BLaER1 (cell line): ENCODE results near the gene RSBN1L.

ENCODE experiments used
- H3K27ac ChIP-seq: shearing (Covaris generic); formaldehyde crosslinking; 2 replicates; pipeline ENCODE4 v1.8.1; 2022
- H3K27me3 ChIP-seq: shearing (Covaris generic); formaldehyde crosslinking; 2 replicates; pipeline ENCODE4 v1.8.1; 2022
- H3K36me3 ChIP-seq: shearing (Covaris generic); formaldehyde crosslinking; 2 replicates; pipeline ENCODE4 v1.8.1; 2022
- H3K4me1 ChIP-seq: shearing (Covaris generic); formaldehyde crosslinking; 2 replicates; pipeline ENCODE4 v1.8.1; 2022
- H3K4me2 ChIP-seq: shearing (Covaris generic); formaldehyde crosslinking; 2 replicates; pipeline ENCODE4 v1.8.1; 2022
- H3K4me3 ChIP-seq: shearing (Covaris generic); formaldehyde crosslinking; 2 replicates; pipeline ENCODE4 v1.8.1; 2022
- H3K9ac ChIP-seq: shearing (Covaris generic); formaldehyde crosslinking; 2 replicates; pipeline ENCODE4 v1.8.1; 2022
- H3K9me3 ChIP-seq: shearing (Covaris generic); formaldehyde crosslinking; 2 replicates; pipeline ENCODE4 v1.8.1; 2022
- H4K20me1 ChIP-seq: shearing (Covaris generic); formaldehyde crosslinking; 2 replicates; pipeline ENCODE4 v1.8.1; 2022
- Cebpa-rat ChIP-seq: shearing (Covaris generic); IDR thresholded peaks from 2 replicates; pipeline ENCODE4 v1.8.1; 2022

Gene RSBN1L

DNA sequence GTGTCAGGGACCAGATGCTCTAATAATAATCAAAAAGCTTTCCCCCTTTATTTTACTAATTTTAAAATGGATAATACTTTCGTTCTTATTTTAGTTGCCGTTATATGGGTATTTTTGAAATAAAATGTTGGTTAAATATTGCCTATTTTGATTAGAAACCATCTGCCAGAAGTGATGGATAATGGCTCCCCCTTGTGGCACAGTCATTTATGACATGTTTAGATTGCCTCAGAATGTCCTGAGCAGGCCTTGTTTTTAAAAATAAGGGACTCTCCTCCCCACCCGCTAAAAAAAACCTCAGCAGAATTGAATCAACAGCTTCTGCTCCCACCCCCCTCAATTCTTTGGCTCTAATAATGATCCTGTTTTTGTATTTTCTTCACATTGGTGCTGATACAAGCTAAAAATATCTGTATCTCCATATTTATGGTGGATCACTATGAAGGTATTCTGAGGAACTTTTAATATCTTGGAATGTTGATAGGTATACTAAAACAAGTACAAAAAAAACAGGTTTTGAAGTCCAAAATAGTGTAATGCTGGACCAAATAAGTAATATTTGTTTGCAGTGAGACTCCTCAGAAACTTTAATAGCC is 63.1 kb downstream of the RSBN1L start:
- Histone ChIP-seq H3K4me3 (no peak overlapping the region), H3K36me3 (peaks cover 23% of the 10 kb centered on the region), H3K27ac (no peak overlapping the region), H3K9ac (no peak overlapping the region), H3K27me3 (no peaks in the 10 kb centered on the region), H4K20me1 (peaks cover 90% of the 10 kb centered on the region), H3K4me1 (peaks cover 22% of the 10 kb centered on the region), H3K9me3 (no peaks in the 10 kb centered on the region), H3K4me2 (no peak overlapping the region)
- TF ChIP-seq Cebpa-rat = no peak

DNA sequence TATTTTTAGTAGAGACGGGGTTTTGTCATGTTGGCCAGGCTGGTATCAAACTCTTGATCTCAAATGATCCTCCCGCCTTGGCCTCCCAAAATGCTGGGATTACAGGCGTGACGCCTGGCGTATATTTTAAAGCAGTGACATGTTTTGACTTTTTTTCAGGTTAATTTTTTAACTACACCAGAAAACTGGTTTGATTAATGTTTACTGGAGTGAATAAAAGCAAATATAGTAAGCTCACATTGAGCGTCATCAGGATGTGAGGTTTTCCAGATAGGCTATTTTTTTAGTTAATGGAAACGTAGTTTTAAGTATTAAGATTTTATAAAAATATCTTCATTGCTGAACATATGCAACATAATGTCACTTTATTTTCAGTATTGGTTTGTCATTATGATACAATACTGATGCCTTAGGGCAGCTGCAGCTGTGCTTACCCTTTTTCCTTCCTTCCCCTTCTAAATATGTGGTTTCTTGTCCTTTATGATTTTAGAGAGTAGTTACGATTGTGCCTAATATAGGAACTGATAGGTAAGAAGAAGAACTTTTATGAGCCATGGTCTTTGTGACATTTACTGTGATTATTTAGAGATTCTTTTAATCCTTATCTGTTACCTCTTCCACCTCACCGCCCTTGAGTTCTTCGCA is 64.7 kb downstream of the RSBN1L start:
- peaks cover 94% of the 10 kb centered on the region for H4K20me1 ChIP-seq
- peak overlapping the region; percentile 50 for H3K4me2 ChIP-seq
- peak overlapping the region; percentile 19; the same call in 1 of the 2 replicates for H3K9ac ChIP-seq
- 0 out of 2 replicates have a peak overlapping the region, but pooled peaks have one; percentile 41 for H3K27ac ChIP-seq
- no peak for TF ChIP-seq Cebpa-rat
- no peak overlapping the region for H3K4me3 ChIP-seq
- no peaks in the 10 kb centered on the region for H3K9me3 ChIP-seq
- peaks cover 22% of the 10 kb centered on the region for H3K4me1 ChIP-seq
- H3K36me3 ChIP-seq = peaks cover 20% of the 10 kb centered on the region
- no peaks in the 10 kb centered on the region for H3K27me3 ChIP-seq

DNA sequence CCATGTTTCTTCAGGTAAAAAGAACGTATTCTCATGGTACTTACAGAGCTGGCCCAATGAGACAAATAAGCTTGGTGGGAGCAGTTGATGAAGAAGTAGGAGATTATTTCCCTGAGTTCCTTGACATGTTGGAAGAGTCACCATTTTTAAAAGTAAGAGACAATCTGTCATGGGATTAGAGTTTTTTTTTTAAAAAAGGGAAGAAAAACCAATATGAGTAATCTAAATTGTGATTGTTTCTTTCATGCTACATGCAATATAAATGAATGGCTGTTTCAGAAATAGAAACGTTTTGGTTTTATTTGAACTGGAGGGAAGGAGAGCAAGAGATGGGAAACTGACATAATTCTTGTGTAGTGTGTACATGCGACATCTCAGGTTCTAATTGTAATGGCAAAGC is 69.2 kb downstream of the RSBN1L start:
- Histone ChIP-seq H3K27ac (no peak overlapping the region), H3K9ac (no peak overlapping the region), H3K4me2 (no peak overlapping the region), H3K9me3 (no peaks in the 10 kb centered on the region), H3K4me1 (peaks cover 10% of the 10 kb centered on the region), H3K4me3 (no peak overlapping the region), H3K27me3 (no peaks in the 10 kb centered on the region), H4K20me1 (peaks cover 58% of the 10 kb centered on the region), H3K36me3 (peaks cover 42% of the 10 kb centered on the region)
- TF ChIP-seq Cebpa-rat = no peak

DNA sequence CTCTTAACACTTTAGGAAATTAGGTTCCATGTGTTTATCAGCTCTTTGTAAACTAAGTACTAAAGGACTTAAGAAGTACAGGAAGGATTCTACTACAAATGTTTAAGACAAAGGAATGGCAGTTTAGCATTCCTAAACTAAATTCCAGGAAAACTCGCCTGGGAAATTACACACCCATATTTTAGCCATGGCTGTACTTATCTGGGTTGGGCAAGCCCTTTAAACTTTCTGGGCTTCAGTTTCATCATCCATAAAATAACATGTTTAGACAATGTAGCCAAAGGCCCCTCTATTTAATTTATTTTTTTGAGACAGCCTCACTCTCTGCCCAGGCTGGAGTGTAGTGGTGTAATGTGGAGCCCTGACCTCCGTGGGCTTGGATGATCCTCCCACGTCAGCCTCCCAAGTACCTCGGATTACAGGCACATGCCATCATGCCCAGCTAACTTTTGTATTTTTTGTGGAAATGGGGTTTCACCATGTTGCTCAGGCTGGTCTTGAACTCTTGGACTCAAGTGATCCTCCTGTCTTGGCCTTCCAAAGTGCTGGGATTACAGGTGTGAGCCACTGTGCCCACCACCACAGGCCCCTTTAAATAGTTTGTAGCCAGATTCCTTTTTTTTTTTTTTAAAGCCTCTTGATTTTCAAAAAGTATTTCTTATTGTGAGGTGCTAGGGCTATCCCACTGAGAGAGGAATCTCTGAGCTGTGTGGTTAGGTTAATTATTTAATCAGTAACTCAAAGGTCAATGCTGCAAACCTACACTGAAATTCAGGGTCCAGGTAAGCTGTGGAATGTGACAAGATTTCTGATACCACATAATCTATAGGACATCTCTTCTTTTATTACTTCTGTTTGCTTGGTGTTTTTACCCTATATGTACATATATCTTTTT is 69.9 kb downstream of the RSBN1L start:
- H4K20me1 ChIP-seq = peaks cover 51% of the 10 kb centered on the region
- H3K4me1 ChIP-seq = peaks cover 3% of the 10 kb centered on the region
- H3K9me3 ChIP-seq = no peaks in the 10 kb centered on the region
- peaks cover 47% of the 10 kb centered on the region for H3K36me3 ChIP-seq
- H3K9ac ChIP-seq = no peak overlapping the region
- H3K27me3 ChIP-seq = no peaks in the 10 kb centered on the region
- H3K4me3 ChIP-seq = no peak overlapping the region
- no peak overlapping the region for H3K27ac ChIP-seq
- no peak overlapping the region for H3K4me2 ChIP-seq
- no peak for TF ChIP-seq Cebpa-rat

DNA sequence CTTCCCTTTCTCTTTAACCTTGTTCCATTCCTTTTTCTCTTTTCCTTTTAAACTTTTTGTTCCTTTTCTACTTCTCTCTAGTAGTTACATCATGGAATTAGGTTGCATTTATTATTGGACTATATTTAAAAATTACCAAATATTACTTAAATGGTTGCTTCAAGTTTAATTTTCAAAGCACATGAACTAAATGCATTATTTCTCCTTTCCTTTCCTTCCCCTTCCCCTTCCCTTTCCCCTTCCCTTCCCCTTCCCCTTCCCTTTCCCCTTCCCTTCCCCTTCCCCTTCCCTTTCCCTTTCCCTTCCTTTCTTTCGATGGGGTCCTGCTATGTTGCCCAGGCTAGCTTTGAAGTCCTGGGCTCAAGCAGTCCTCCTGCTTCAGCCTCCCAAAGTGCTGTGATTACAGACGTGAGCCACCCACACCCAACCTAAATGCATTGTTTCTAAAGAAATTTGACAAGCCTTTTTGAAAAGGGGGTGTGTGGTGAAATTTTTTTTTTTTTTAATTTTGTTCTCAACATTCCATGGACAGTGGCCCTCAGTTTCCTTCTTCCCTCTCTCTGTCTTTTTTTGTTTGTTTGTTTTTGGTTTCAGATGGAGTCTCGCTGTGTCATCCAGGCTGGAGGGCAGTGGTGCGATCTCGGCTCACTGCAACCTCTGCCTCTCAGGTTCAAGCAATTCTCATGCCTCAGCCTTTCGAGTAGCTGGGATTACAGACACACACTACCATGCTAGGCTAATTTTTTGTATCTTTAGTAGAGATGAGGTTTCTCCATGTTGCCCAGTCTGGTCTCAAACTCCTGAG is 70.7 kb downstream of the RSBN1L start:
- Histone ChIP-seq H3K4me1 (no peaks in the 10 kb centered on the region), H3K27me3 (no peaks in the 10 kb centered on the region), H3K27ac (no peak overlapping the region), H3K4me2 (no peak overlapping the region), H4K20me1 (peaks cover 44% of the 10 kb centered on the region; the same call in 1 of the 2 replicates), H3K4me3 (no peak overlapping the region), H3K9ac (no peak overlapping the region), H3K36me3 (peaks cover 55% of the 10 kb centered on the region), H3K9me3 (no peaks in the 10 kb centered on the region)
- no peak for TF ChIP-seq Cebpa-rat

DNA sequence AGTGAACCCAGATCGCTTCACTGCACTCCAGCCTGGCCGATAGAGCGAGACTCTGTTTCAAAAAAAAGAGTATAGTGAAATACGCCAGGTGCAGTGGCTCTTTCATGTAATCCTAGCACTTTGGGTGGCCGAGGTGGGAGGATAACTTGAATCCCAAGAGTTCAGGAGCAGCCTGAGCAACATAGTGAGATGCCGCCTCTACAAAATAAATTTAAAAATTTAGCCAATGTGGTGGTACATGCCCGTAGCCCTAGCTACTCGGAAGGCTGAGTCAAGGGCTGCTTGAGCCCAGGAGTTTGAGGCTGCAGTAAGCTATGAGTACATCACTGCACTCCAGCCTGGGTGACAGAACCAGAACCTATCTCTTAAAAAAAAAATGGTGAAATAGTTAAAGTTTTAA is 74.1 kb downstream of the RSBN1L start:
- H3K9me3 ChIP-seq = no peaks in the 10 kb centered on the region
- H3K27ac ChIP-seq = no peak overlapping the region
- H3K4me3 ChIP-seq = no peak overlapping the region
- no peak overlapping the region for H3K4me2 ChIP-seq
- H3K9ac ChIP-seq = no peak overlapping the region
- no peak for TF ChIP-seq Cebpa-rat
- peaks cover 81% of the 10 kb centered on the region for H3K36me3 ChIP-seq
- H3K27me3 ChIP-seq = no peaks in the 10 kb centered on the region
- no peaks in the 10 kb centered on the region for H3K4me1 ChIP-seq
- peaks cover 12% of the 10 kb centered on the region; the same call in 1 of the 2 replicates for H4K20me1 ChIP-seq

DNA sequence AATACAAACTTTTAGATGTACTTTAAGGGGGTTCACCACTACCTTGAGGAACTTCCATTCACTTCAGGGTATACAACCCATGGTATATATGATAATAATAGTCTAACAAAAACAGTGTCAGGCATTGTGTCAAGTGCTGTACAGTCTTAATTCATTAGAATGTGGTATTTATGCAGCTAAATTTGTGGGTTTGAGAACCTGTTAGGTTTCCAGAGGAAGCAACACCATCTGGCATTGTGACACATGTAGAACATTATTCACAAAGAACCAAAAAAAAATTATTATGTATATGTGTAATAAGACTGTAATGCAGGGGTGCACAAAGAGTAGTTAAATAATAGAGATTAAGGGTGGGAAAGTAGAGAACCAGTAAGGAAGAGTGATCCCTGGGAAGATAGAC is 75.6 kb downstream of the RSBN1L start:
- no peak overlapping the region for H3K27ac ChIP-seq
- no peaks in the 10 kb centered on the region for H3K4me1 ChIP-seq
- no peaks in the 10 kb centered on the region for H3K27me3 ChIP-seq
- no peak overlapping the region for H3K9ac ChIP-seq
- no peaks in the 10 kb centered on the region for H4K20me1 ChIP-seq
- H3K4me2 ChIP-seq = no peak overlapping the region
- no peak overlapping the region for H3K4me3 ChIP-seq
- peaks cover 82% of the 10 kb centered on the region for H3K36me3 ChIP-seq
- peaks cover 11% of the 10 kb centered on the region for H3K9me3 ChIP-seq
- no peak for TF ChIP-seq Cebpa-rat

DNA sequence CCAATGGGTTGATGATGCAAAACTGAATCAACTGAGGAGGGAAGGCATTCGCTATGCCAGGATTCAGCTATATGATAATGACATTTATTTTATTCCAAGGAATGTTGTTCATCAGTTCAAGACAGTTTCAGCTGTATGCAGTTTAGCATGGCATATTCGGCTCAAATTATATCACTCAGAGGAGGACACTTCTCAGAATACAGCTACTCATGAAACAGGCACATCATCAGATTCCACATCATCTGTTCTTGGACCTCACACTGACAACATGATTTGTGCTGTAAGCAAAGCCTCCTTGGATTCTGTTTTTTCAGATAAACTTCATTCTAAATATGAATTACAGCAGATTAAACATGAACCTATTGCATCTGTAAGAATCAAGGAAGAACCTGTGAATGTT is 82.3 kb downstream of the RSBN1L start:
- no peak for TF ChIP-seq Cebpa-rat

DNA sequence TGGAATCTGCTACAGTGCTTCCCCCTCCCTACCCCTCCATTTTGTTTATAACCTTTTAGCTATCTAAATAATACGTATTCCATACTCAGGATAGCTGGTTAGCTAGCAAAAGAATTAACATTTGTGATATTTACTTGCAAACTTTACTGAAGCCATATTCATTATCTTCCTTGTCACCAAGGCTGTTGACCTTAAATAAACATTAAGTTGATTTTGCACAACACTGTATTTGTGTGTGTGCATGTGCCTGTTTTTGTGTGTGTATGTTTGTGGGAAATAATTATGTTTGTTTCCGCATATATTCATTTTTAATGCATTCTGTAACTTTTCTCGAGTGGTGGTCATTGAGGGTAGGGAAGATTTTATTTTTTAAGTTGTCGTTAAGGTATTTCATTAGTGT is 86.1 kb downstream of the RSBN1L start:
- H3K9ac ChIP-seq = no peak overlapping the region
- H3K4me3 ChIP-seq = no peak overlapping the region
- no peaks in the 10 kb centered on the region for H4K20me1 ChIP-seq
- TF ChIP-seq Cebpa-rat = no peak
- H3K9me3 ChIP-seq = peaks cover 26% of the 10 kb centered on the region
- no peak overlapping the region for H3K27ac ChIP-seq
- H3K27me3 ChIP-seq = no peaks in the 10 kb centered on the region
- H3K4me1 ChIP-seq = no peaks in the 10 kb centered on the region
- peaks cover 72% of the 10 kb centered on the region for H3K36me3 ChIP-seq
- H3K4me2 ChIP-seq = no peak overlapping the region

More for the DNA sequence above, 82.3 kb downstream of the RSBN1L start:
- Histone ChIP-seq H3K4me2 (no peak overlapping the region), H3K4me1 (no peaks in the 10 kb centered on the region), H3K9ac (no peak overlapping the region), H3K4me3 (no peak overlapping the region), H3K36me3 (peaks cover 71% of the 10 kb centered on the region), H3K27ac (no peak overlapping the region), H3K9me3 (peaks cover 11% of the 10 kb centered on the region), H3K27me3 (no peaks in the 10 kb centered on the region), H4K20me1 (no peaks in the 10 kb centered on the region)
